Measurements from ENCODE around the gene CBLC.

The CBLC gene

GRCh38 chr19:44777715-44778347 lies at the start of gene CBLC:
CBLC (plus strand) TSS chr19:44777890; CDS start chr19:44777932, 42 bp downstream.
- TF ChIP-seq CTCF (IDR thresholded peaks at IDR 0.05; ENCODE audit: low read depth, low read length), result no peak
- DNase-seq (ENCODE audit: extremely low read depth, low read depth), result no peak

- TF ChIP-seq CTCF (IDR thresholded peaks at IDR 0.05; ENCODE audit: low read depth, low read length), result no peak
- no peak for DNase-seq (ENCODE audit: extremely low read depth, low read depth)
These were observed 49.5 kb upstream of the CBLC start for GRCh38 chr19:44728178-44728577.

GRCh38 chr19:44729516-44730033 lies 48.1 kb upstream of the CBLC start:
- DNase-seq (ENCODE audit: extremely low read depth, low read depth), result no peak
- TF ChIP-seq CTCF (IDR thresholded peaks at IDR 0.05; ENCODE audit: low read depth, low read length), result no peak

- TF ChIP-seq CTCF (IDR thresholded peaks at IDR 0.05; ENCODE audit: low read depth, low read length), result no peak
- no peak for DNase-seq (ENCODE audit: extremely low read depth, low read depth)
These were observed 46.6 kb upstream of the CBLC start for GRCh38 chr19:44731081-44731480.

- no peak for DNase-seq (ENCODE audit: extremely low read depth, low read depth)
- TF ChIP-seq CTCF (IDR thresholded peaks at IDR 0.05; ENCODE audit: low read depth, low read length), result no peak
These were observed 46.1 kb upstream of the CBLC start for GRCh38 chr19:44731622-44732021.

GRCh38 chr19:44732235-44733014 lies 45.3 kb upstream of the CBLC start:
- no peak for DNase-seq (ENCODE audit: extremely low read depth, low read depth)

More at GRCh38 chr19:44732235-44733014, 45.3 kb upstream of the CBLC start:
- no peak for TF ChIP-seq CTCF (IDR thresholded peaks at IDR 0.05; ENCODE audit: low read depth, low read length)

Data from AG09319 (cell line).